Epithelial cell of proximal tubule (primary cell): ENCODE data around the gene RANBP17. TPM values are rescaled to one million over a fixed set of nuclear protein-coding genes. Genes with fewer than 3 reads are reported as not detected.

ENCODE experiments used
- DNase-seq: peaks from one replicate; pipeline ENCODE4 v3.0.0-alpha.2; 2011; ENCODE audit warnings: low read depth
- H3K4me3 ChIP-seq: 2 replicates; pipeline ENCODE4 v1.5.1; 2011; ENCODE audit warnings: low read depth, mild to moderate bottlenecking, low read length
- total RNA-seq: library from RNA; depleted of rRNA; stranded (reverse); fragments of >200 nt; gene quantifications from 2 replicates; pipeline ENCODE4 v1.2.3, GENCODE V29; 2015
- TF ChIP-seq, protein P1 (sequence below): conservative IDR thresholded peaks from 2 replicates; pipeline ENCODE4 v1.5.1; 2012; ENCODE audit warnings: low read depth, mild to moderate bottlenecking, low read length

Gene RANBP17
- total RNA-seq, 1 donor from 2014 or later = 15.0 TPM

- H3K4me3 ChIP-seq = no peak overlapping the region
- DNase-seq = no peak
Measured at GRCh38 chr5:171323806-171324632, 462.2 kb downstream of the RANBP17 start.

GRCh38 chr5:171330021-171330420, 468.2 kb downstream of the RANBP17 start:
- TF ChIP-seq, protein P1, sequence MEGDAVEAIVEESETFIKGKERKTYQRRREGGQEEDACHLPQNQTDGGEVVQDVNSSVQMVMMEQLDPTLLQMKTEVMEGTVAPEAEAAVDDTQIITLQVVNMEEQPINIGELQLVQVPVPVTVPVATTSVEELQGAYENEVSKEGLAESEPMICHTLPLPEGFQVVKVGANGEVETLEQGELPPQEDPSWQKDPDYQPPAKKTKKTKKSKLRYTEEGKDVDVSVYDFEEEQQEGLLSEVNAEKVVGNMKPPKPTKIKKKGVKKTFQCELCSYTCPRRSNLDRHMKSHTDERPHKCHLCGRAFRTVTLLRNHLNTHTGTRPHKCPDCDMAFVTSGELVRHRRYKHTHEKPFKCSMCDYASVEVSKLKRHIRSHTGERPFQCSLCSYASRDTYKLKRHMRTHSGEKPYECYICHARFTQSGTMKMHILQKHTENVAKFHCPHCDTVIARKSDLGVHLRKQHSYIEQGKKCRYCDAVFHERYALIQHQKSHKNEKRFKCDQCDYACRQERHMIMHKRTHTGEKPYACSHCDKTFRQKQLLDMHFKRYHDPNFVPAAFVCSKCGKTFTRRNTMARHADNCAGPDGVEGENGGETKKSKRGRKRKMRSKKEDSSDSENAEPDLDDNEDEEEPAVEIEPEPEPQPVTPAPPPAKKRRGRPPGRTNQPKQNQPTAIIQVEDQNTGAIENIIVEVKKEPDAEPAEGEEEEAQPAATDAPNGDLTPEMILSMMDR = no peak
- DNase-seq = no peak
- H3K4me3 ChIP-seq = no peak overlapping the region

More at GRCh38 chr5:171323806-171324632, 462.2 kb downstream of the RANBP17 start:
- TF ChIP-seq, protein P1 = no peak

DNA sequence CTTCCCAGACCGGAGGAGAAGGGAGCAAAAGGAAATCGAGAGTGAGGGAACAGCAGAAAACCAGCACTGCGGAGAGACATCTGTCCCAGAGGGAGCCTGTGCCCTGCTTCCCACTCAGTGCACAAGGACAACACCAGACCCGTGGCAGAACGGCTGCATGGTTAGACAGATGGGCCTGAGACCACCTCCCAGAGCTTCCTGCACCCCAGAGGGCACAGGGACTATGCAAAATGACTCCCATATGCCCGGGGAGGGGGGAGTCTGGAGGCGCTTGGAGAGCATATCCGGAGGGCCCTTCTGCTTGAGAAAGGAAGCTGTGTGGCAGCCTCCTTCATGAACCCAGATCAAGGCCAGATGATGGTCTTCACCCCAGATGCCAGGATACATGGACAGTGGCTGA, 473.8 kb downstream of the RANBP17 start:
- DNase-seq = no peak
- H3K4me3 ChIP-seq = no peak overlapping the region
- TF ChIP-seq, protein P1 = no peak

- TF ChIP-seq, protein P1 = peak; percentile 84
- DNase-seq = peak; percentile 9
- H3K4me3 ChIP-seq = peak overlapping the region; percentile 60
Measured at GRCh38 chr5:171336521-171337209, 474.8 kb downstream of the RANBP17 start.

DNA sequence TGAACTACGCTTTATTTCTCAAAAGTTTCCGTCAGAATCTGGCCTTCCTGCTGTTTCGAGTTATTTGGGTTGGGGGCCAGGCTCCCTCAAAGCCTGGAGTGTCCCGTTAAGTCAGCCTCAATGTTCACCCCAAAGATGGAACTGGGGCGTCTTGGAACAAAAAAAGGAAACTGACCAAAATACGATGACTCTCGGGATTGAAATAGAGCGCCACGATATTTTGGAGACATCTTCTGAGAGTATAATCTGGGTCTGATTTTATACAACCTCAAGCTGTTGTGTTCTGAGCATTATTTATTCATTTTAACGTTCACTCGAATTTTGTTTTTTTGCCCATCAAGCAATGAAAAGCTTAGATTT, 475.4 kb downstream of the RANBP17 start:
- H3K4me3 ChIP-seq = peak overlapping the region; percentile 60
- TF ChIP-seq, protein P1 = no peak
- no peak for DNase-seq

- no peak overlapping the region for H3K4me3 ChIP-seq
- no peak for DNase-seq
Measured at GRCh38 chr5:171340042-171340441, 478.2 kb downstream of the RANBP17 start.

More at GRCh38 chr5:171340042-171340441, 478.2 kb downstream of the RANBP17 start:
- TF ChIP-seq, protein P1 = no peak
